HG02623 (cell line): ENCODE measurements around the gene ARMH3.
A peak's percentile ranks its signal among the peaks of the same experiment; 100 is the strongest.

Experiments used
- ATAC-seq: cut with Tn5 transposase; IDR thresholded peaks from one replicate; pipeline ENCODE4 v1.9.1; 2021; ENCODE audit warnings: moderate library complexity; ENCODE audit not compliant: unreplicated experiment

The ARMH3 gene

GRCh38 chr10:101940916-101941315, 115.1 kb downstream of the ARMH3 start:
- ATAC-seq, result no peak

- no peak for ATAC-seq
Measured at GRCh38 chr10:101939729-101940128, 116.2 kb downstream of the ARMH3 start.

GRCh38 chr10:101939008-101939648, 116.8 kb downstream of the ARMH3 start:
- ATAC-seq, result no peak

- no peak for ATAC-seq
Measured at GRCh38 chr10:101938305-101939007, 117.5 kb downstream of the ARMH3 start.

GRCh38 chr10:101935431-101935830, 120.5 kb downstream of the ARMH3 start:
- no peak for ATAC-seq

GRCh38 chr10:101934686-101935305, 121.2 kb downstream of the ARMH3 start:
- ATAC-seq, result no peak

GRCh38 chr10:101933976-101934375, 122.0 kb downstream of the ARMH3 start:
- no peak for ATAC-seq

GRCh38 chr10:101932183-101932582, 123.8 kb downstream of the ARMH3 start:
- ATAC-seq, result no peak

GRCh38 chr10:101925027-101925426, 130.9 kb downstream of the ARMH3 start:
- no peak for ATAC-seq

GRCh38 chr10:101923256-101923655, 132.7 kb downstream of the ARMH3 start:
- no peak for ATAC-seq

- ATAC-seq, result no peak
Measured at GRCh38 chr10:101922846-101923245, 133.1 kb downstream of the ARMH3 start.

GRCh38 chr10:101920546-101920945, 135.4 kb downstream of the ARMH3 start:
- ATAC-seq, result no peak

GRCh38 chr10:101919026-101919770, 136.8 kb downstream of the ARMH3 start:
- ATAC-seq, result no peak

GRCh38 chr10:101912561-101913179, 143.3 kb downstream of the ARMH3 start:
- no peak for ATAC-seq

- ATAC-seq, result no peak
Measured at GRCh38 chr10:101906586-101907183, 149.3 kb downstream of the ARMH3 start.

- ATAC-seq, result no peak
Measured at GRCh38 chr10:101905251-101905650, 150.7 kb downstream of the ARMH3 start.

- ATAC-seq, result peak; percentile 57
Measured at GRCh38 chr10:101903827-101904550, 152.0 kb downstream of the ARMH3 start.

- no peak for ATAC-seq
Measured at GRCh38 chr10:101902820-101903145, 153.2 kb downstream of the ARMH3 start.

GRCh38 chr10:101902032-101902819, 153.7 kb downstream of the ARMH3 start:
- ATAC-seq, result no peak
